GM12891 (cell line): ENCODE results near the gene HSD3B2.

ENCODE experiments used
- PAX5 ChIP-seq: IDR thresholded peaks from 2 replicates; pipeline ENCODE4 v1.6.1; 2011; ENCODE audit warnings: low read length, moderate library complexity, mild to moderate bottlenecking; ENCODE audit not compliant: insufficient read depth, severe bottlenecking
- POLR2A ChIP-seq: IDR thresholded peaks from 2 replicates; pipeline ENCODE4 v1.6.1; 2011; ENCODE audit warnings: low read depth, low read length, control low read depth
- POLR2AphosphoS5 ChIP-seq: IDR thresholded peaks from 2 replicates; pipeline ENCODE4 v1.6.1; 2011; ENCODE audit warnings: low read depth, low read length, control low read depth
- POU2F2 ChIP-seq: IDR thresholded peaks from 2 replicates; pipeline ENCODE4 v1.6.1; 2011; ENCODE audit warnings: low read depth, mild to moderate bottlenecking, control low read depth, low read length, moderate library complexity
- SPI1 ChIP-seq: IDR thresholded peaks from 2 replicates; pipeline ENCODE4 v1.6.1; 2011; ENCODE audit warnings: low read depth, low read length, control low read depth
- TAF1 ChIP-seq: IDR thresholded peaks from 2 replicates; pipeline ENCODE4 v1.6.1; 2011; ENCODE audit warnings: low read depth, low read length, control low read depth

GRCh38 chr1:119467219-119467618 lies 52.3 kb downstream of the HSD3B2 start:
- TF ChIP-seq POLR2AphosphoS5 (no peak), TAF1 (no peak), POLR2A (no peak), SPI1 (no peak), PAX5 (no peak), POU2F2 (no peak)
